Ovary (tissue), 9 donors: ENCODE data around the gene NEK1. TPM values are rescaled to one million over a fixed set of nuclear protein-coding genes. Genes with fewer than 3 reads are reported as not detected.

Source experiments
- DNase-seq, 5 donors: peaks; one replicate each; pipeline ENCODE4 v3.0.0-alpha.2; 2019 to 2020
- H3K27ac ChIP-seq, 2 donors: fragments of 200-600 bp; one replicate each; pipeline versions ENCODE4 v1.5.1 to v1.8.0; 2019 to 2022
- H3K27me3 ChIP-seq: fragments of 200-600 bp; one replicate; pipeline ENCODE4 v1.8.0; 2022
- H3K36me3 ChIP-seq: fragments of 200-600 bp; sonication (generic); one replicate; pipeline ENCODE4 v1.5.1; 2019
- H3K4me1 ChIP-seq: one replicate; pipeline ENCODE4 v1.8.1; 2013; ENCODE audit warnings: mild to moderate bottlenecking, moderate library complexity; ENCODE audit not compliant: insufficient read depth
- H3K4me3 ChIP-seq: fragments of 200-600 bp; sonication (generic); one replicate; pipeline ENCODE4 v1.5.1; 2017
- H3K9me3 ChIP-seq, 2 donors: fragments of 200-600 bp in 1 of 2; sonication (generic) in 1 of 2; one replicate each; pipeline versions ENCODE4 v1.5.1 to v1.8.1; 2013 to 2019; ENCODE audit warnings: mild to moderate bottlenecking in 1 of 2, moderate library complexity in 1 of 2
- EP300 ChIP-seq: sonication (generic); formaldehyde crosslinking; IDR thresholded peaks from one replicate; pipeline ENCODE4 v1.6.1; 2017; ENCODE audit warnings: antibody characterized with exemption
- POLR2A ChIP-seq: fragments of 450-650 bp; IDR thresholded peaks from one replicate; pipeline ENCODE4 v1.6.1; 2017; ENCODE audit warnings: antibody characterized with exemption, mild to moderate bottlenecking, moderate library complexity
- WGBS, 3 donors: extraction: QIAGEN DNeasy Blood & Tissue Kit in 1 of 3; methylation state at CpG; one replicate each; pipeline versions ENCODE4 v1.1.5 to v1.1.7; 2013 to 2017; 5-methylcytosine and 5-hydroxymethylcytosine counted together
- intact Hi-C, 4 donors: fragments of 100-400 bp; cut with DNase I; formaldehyde crosslinking; loops; one replicate each; pipeline versions ENCODE4 v1.11.0 to v1.15.1; 2022 to 2023
- polyA plus RNA-seq, 2 donors: library from polyadenylated mRNA; stranded (reverse); fragments of 200-250 nt in 1 of 2; fragments of 350-450 nt in 1 of 2; fragmentation: Illumina TruSeq in 1 of 2; extraction: RNeasy Lipid Tissue Mini Kit (QIAGEN cat#74804) in 1 of 2; gene quantifications; one replicate each; pipeline ENCODE4 v1.2.3, GENCODE V29; 2013 to 2014
- total RNA-seq, 7 donors: library from RNA; depleted of rRNA in 2 of 7; stranded (reverse); fragments of >200 nt in 2 of 7; fragmentation: NEBNext Ultra II Directional in 3 of 7; extraction: Animal tissue kit (Norgen Biotek cat#: 25700) in 3 of 7; gene quantifications; one replicate each; pipeline versions ENCODE4 v1.1.0 to v1.2.4, GENCODE V29; 2016 to 2023
- TF ChIP-seq, protein P1 (sequence below), 3 donors: fragments of 450-650 bp in 2 of 3; fragments of 200-600 bp in 1 of 3; IDR thresholded peaks; one replicate each; pipeline versions ENCODE4 v1.5.1 to v1.8.0; 2016 to 2022; ENCODE audit warnings: antibody characterized with exemption in 3 of 3, mild to moderate bottlenecking in 1 of 3
- donor health status: DM: no; HTN: no; CAD: no; lungs with moderate emphysema.
- donor health status: DM: no; HTN: no; CAD: no.
- donor health status: Bipolar disorder and iron deficiency.
- donor health status: DM: yes; HTN: yes; CAD: no.
- donor health status: DM: no; HTN: no; CAD: no.
- donor health status: DM: yes; HTN: yes; CAD: no.

Gene NEK1
- total and polyA plus RNA-seq, 9 donors: 8.7 to 29.5 (median 22.0) TPM

DNA sequence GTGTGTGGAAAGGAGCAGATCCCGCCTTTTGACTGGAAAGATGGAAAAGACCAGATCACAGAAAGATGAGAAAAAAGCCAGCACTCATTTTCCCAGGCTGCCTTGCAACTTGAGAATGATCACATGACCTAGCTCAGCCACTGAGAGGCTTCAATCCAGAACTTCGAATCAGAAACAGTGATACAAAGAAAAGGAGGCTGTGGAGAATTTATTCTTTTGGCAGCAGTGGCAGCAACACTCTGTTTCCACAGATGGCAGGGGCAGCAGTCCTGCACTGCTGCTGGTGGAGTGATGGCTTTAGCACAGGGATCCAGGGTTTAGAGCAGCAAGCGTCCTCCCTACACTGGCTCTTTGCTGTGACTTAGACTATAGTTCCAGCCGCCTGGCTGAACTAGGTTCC is 263.8 kb downstream of the NEK1 start:
- peaks cover 3% of the 10 kb centered on the region for H3K4me1 ChIP-seq
- DNase-seq: no peak
- no peak overlapping the region for H3K27ac ChIP-seq
- intact Hi-C loops: no loop called here
- no peaks in the 10 kb centered on the region for H3K9me3 ChIP-seq
- 88 to 96% (median 95%) methylated on average over 4 of the region's 4 CpGs for WGBS, 3 donors
- H3K27me3 ChIP-seq: no peaks in the 10 kb centered on the region
- H3K36me3 ChIP-seq: no peaks in the 10 kb centered on the region
- no peak overlapping the region for H3K4me3 ChIP-seq
- TF ChIP-seq POLR2A (no peak), EP300 (no peak)
- TF ChIP-seq, protein P1, sequence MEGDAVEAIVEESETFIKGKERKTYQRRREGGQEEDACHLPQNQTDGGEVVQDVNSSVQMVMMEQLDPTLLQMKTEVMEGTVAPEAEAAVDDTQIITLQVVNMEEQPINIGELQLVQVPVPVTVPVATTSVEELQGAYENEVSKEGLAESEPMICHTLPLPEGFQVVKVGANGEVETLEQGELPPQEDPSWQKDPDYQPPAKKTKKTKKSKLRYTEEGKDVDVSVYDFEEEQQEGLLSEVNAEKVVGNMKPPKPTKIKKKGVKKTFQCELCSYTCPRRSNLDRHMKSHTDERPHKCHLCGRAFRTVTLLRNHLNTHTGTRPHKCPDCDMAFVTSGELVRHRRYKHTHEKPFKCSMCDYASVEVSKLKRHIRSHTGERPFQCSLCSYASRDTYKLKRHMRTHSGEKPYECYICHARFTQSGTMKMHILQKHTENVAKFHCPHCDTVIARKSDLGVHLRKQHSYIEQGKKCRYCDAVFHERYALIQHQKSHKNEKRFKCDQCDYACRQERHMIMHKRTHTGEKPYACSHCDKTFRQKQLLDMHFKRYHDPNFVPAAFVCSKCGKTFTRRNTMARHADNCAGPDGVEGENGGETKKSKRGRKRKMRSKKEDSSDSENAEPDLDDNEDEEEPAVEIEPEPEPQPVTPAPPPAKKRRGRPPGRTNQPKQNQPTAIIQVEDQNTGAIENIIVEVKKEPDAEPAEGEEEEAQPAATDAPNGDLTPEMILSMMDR (IDR thresholded peaks at IDR 0.05): no peak

DNA sequence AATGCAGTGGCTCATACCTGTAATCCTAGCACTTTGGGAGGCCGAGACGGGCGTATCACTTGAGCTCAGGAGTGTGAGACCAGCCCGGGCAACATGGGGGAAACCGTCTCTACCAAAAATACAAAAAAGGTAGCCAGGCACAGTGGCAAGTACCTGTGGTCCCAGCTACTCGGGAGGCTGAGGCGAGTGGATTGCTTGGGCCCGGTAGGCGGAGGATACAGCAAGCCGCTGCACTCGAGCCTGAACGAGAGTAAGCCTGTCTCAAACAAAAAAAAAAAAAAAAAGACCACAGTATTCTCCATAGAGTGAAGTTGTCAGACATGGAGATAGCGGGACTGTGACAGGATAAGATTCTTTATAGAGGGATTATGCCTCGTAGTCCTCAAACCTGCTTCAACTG is 265.5 kb downstream of the NEK1 start:
- no peaks in the 10 kb centered on the region for H3K36me3 ChIP-seq
- WGBS, 3 donors: 94 to 97% (median 96%) methylated on average over 14 of the region's 14 CpGs
- H3K27me3 ChIP-seq: no peaks in the 10 kb centered on the region
- TF ChIP-seq EP300: no peak
- no peak for TF ChIP-seq POLR2A
- TF ChIP-seq, protein P1 (IDR thresholded peaks at IDR 0.05): no peak
- H3K9me3 ChIP-seq: no peaks in the 10 kb centered on the region
- no peak overlapping the region for H3K27ac ChIP-seq
- no peak for DNase-seq
- intact Hi-C loops: no loop called here
- no peak overlapping the region for H3K4me3 ChIP-seq
- no peaks in the 10 kb centered on the region for H3K4me1 ChIP-seq

DNA sequence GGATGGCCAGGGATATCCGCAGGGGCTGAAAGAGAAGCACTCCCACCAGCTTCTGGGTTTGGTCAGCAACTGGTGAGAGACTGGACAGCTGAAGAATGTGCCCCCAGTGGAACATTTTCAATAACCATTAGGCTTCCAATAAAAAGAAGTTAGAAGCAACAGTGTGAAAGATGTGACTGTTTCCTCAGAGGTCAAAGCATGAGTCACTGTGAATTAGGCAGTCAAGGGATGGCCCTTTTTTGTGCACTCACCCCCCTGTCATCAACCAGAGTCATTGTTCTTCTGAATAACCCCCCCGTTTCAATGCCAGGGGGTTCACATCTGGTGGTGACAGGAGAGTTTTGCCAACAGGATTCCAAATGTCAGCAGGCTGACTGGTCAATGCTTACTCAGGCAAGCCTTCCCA is 267.1 kb downstream of the NEK1 start:
- DNase-seq: no peak

More for the DNA sequence above, 267.1 kb downstream of the NEK1 start:
- intact Hi-C loops: no loop called here
- Histone ChIP-seq H3K36me3 (no peaks in the 10 kb centered on the region), H3K27me3 (no peaks in the 10 kb centered on the region), H3K9me3 (no peaks in the 10 kb centered on the region), H3K27ac (no peak overlapping the region), H3K4me3 (no peak overlapping the region), H3K4me1 (no peaks in the 10 kb centered on the region)
- 82 to 92% (median 88%) methylated on average over 2 of the region's 2 CpGs for WGBS, 3 donors
- TF ChIP-seq POLR2A (no peak), EP300 (no peak)
- TF ChIP-seq, protein P1 (IDR thresholded peaks at IDR 0.05): no peak

Other genes with a start within 250 kb of the NEK1 start
- gene CLCN3, start 8.0 kb upstream of the NEK1 start, total RNA-seq: 10 to 100 TPM; 18.8 to 38.5 (median 29.6) TPM
- 10 to 100 TPM; 11.8 to 35.3 TPM for gene CLCN3, start 8.0 kb upstream of the NEK1 start, polyA plus RNA-seq
- 10 to 100 TPM; 21.3 to 29.1 (median 23.3) TPM for gene HPF1, start 145.4 kb upstream of the NEK1 start, total RNA-seq
- gene HPF1, start 145.4 kb upstream of the NEK1 start, polyA plus RNA-seq: 10 to 100 TPM; 26.7 to 28.7 TPM